NCI-H526 (cell line): Measurements from ENCODE around the gene CYP46A1.
A peak's percentile ranks its signal among the peaks of the same experiment; 100 is the strongest.

Source experiments
- DNase-seq, 2 experiments: peaks; one replicate each; lab custom pipeline; 2025; lab: John Stamatoyannopoulos, UW

The CYP46A1 gene

DNA sequence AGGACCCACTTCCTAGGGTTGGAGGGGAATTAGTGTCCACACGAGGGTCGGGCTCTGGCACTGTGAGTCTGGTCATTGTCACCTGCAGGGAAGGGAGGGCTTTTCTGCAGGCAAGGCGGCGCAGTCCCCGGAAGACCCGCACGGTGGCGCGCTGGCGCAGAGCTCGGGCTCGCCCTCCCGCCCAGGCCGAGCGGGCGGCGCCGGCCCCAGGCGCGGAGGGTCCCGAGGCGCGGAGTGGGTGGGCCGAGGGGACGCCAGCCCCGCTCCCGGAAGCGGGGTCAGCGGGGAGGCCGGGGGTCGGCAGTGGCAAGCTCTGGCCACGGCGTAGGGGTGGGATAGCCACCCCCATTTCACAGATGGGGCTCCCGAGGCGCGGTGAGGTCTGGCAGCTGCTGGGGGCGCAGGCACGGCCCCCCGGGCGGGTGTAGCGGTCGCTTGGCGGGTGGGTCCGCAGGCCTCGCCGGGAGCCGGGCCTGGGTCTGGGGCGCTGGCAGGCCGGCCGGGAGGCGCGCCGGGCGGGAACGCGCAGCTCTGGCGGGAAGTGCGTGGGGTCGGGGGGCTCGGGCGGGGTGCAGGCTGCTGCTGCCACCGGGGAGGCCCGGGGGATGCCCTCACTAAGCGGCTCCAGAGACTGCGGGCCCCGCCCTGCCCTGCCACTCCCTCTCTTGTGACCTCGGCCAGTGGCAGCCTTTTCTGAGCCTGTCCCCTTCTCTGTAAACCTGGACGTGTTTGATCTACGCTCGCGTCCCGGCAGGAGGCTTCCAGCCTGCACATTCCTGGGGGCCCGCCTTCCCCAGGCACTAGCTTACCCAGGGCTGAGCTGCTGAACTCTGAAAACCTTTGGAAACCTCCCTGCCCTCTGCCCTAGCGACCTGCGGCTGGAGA is 46.1 kb downstream of the CYP46A1 start:
- peak in 1 of 2 experiments; percentile 72 for DNase-seq

DNA sequence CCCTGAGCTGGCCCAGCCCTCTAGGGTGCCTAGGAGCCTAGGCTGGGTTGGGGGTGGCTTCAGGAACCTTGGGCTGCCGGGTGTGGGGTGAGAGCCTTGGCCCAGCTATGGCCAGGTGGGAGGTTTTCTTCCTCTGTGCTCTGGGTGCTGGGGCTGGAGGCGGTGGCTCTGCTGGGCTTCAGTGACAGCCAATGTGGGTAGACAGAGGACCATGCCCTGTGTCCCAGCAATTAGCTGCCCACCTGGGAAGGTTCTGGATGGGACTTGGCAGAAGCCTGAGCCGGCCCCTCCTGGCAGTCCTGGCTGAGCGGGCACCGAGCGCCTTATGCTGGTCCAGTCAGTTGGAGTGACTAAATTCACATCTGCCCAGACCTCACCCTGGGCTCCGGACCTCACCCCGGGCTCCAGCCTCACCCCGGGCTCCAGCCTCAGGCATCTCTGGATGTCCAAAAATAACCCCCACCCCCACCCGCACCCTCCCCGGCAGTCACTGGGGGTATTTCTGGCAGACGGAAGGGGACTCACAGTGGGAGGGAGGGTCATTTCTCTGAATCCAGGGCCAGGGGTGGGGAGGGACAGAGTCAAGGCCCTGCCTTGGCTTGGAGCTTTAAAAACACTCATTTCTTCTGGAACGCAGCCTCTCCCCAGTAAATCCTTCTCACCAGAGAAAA is 46.9 kb downstream of the CYP46A1 start:
- DNase-seq: no peak

DNA sequence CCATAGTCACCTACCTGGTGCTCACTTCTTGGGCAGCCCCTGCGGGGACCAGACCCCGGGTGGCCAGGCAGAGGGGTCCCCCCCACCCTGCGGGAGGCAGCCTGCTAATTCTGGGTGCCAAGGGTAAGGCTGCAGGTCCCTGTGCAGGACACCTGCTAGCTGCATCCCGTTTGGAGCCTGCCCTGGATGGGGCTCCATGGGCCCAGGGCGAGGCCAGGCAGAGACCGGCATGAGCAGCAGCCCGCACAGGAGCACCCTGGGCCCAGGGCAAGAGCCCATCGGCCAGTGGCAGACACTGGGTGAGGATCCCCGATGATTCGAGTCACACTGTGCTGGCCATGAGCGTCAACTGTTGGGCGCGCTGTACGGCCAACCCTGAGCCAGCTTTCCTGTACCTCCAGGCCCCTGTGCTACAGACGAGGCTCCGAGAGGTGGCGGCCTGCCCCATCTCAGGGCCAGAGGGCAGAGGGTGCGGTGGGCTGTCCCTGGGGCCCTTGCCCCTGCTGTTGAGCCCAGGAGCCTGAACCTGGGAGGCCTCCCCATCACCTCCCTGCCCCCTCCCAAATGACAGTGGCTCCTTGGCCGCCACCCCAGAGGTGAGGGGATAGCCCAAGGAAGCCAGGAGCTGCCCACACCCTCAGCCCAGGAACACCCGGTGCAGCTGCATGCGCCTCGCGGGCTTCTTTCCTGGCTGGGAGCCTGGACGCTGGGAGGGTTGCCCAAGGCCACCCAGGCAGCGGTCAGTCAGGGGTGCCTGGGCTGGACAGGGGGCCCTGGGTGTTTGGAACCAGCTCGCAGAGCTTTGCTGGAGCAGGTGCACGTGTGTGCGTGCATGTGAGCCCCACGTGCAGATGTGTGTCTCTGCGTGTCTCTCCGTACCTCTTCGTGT is 47.7 kb downstream of the CYP46A1 start:
- no peak for DNase-seq

DNA sequence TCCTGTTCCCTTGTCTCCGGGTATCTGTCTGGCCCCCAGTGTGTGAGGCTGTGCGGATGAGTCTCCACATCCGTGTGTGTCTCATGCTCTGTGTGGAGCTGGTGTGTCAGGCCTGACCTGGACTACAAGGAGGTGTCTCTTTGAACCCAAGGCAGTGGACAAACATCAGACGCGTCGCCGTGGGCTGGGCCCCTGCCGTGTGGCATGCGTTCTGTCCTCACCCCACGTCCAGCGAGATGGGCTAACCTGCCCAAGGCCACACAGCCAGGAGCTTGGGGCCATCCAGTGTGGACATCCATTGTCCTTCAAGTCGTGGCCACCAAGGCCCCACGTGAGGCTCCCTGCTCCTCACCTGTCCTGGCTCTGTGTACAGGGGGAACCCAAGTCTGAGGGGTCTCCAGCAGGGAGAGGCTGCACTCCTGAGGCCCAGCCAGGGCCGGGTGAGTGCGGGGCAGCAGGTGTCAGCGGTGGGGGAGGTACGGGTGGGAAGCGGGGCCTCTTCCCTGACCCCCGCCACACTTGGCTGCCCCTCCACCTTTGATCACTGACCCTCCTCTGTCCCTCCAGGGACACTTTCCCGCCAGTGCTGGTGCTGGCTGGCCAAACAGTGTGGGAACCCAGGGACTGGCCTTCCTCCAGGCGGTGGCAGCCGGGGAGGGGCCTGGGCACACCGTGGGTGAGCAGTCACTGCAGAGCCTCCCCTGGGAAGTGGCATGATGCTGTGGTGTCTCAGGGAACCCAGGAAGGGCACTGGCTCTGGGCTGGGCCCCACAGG is 48.5 kb downstream of the CYP46A1 start:
- no peak for DNase-seq

DNA sequence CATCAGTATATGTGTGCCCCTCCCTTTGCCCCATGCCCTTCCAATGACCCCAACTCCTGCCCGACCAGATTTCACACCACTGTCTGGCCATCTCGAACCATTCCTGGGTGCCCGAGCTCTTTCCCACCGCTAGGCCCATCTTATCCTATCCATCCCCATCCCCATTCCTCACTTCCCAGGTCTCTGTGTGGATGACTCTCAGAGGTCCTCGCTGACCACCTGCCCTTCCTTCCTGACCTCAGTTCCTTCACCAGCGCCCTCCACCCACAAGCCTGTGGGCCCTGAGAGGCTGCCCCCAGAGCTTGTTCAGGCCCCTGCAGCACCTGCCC is 49.1 kb downstream of the CYP46A1 start:
- DNase-seq: no peak

DNA sequence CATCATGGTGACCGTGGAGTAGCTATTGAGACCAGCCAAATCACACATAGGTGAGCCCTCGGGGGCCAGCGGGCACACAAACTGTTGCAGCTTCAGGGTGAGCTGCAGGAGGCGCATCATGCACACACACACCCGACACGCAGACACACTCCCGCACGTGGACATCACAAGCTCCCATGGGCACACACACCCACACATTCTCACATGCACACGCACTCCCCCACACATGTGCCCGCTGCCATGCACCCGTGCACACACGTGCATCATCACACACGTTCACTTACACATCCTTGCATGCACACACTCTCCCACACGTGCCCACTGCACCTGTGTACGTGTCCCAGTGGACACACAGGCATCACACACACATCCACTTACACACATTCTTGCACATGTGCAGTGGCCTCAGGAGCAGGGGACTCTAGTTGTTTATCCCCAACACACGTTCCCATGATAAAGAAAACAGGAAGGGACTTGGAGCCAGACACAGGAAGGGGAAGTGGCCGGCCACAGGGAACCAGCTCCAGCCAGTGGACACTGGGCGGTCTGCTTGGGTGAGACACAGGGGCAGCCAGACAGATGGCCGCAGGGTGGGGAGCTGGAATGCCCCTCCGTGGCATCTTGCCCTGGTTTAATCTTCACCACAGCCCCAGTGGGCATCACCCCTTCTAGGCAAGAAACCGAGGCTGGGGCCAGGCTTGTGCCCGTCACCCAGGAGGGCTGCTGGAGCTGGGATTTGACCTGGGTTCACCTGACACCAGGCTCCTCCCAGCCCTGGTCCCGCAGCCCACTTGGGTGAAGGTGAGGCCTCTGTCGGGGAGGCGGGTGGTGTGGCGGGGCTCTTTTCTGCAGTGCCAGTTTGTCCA is 49.7 kb downstream of the CYP46A1 start:
- DNase-seq: no peak

DNA sequence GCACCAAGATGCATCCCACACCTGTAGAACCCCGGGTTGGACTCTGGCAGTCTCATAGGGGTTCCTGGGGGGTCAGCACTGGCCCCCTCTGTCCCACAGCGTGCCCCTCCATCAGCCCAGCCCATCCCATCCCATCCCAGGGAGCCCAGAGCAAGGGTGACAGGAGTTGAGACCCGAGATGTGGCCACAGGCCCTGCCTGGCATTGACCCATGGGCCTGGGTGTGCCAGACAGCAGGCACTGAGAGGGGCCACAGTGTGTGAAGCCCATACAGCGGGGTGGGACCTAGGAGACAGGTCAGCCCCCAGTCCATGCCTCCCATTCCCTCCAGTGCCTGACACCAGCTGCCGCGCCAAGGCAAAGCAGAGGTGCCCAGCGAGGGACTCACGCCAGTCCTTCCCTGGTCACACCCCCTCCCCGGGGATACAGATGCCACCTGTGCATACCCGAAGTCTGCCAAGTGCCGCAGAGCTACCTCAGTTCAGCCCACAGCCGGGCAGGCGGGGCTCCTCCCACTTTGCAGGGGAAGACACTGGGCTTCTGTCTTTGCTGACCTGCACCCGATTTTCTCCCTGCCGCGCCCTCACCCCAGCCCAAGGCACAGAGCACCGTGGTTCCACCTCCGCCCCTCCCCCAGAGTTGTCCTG is 50.4 kb downstream of the CYP46A1 start:
- DNase-seq: peak in 1 of 2 experiments; percentile 31

DNA sequence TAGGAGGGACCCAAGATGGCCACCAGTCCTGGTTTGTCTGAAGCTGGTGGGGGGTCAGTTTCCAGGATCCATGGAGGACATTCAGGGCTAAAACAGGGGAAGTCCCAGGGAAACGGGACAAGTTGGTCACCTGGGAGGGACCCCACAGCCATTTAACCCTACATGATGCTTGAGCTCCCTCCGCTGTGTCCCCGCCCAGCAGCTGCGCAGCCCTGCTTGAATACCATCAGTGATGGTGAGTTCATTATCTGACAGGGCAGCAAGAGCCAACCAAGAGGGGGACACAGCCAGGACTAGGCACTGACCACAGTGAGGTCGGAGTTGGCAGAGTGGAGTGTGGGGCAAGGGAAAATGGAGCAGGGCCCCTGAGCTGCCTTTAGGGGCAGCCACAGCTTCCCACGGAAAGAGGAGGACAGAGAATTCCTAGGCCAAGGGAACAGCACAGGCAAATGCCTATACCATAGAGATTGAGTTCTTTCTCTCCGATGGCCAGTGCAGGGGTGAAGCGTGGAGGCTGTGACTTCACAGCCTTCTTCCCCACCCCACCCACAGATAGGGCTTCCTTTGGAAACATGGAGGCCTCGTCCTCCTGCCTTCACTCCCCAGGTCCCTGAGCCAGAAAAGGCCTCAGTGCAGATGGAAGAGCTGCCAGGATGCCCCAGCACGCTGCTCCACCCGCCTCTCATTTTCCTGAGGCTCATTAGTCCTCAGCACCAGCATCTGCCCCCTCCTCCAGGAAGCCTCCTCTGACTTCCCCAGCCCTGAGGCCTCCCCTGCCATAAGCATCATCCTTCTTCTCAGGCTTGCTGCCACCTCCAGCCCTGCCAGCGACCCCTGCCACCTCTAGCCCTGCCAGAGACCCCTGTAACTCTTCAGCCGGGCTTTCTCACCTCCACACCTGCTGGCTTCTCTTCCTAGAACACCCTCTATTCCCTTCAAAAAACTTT is 51.4 kb downstream of the CYP46A1 start:
- DNase-seq: no peak

DNA sequence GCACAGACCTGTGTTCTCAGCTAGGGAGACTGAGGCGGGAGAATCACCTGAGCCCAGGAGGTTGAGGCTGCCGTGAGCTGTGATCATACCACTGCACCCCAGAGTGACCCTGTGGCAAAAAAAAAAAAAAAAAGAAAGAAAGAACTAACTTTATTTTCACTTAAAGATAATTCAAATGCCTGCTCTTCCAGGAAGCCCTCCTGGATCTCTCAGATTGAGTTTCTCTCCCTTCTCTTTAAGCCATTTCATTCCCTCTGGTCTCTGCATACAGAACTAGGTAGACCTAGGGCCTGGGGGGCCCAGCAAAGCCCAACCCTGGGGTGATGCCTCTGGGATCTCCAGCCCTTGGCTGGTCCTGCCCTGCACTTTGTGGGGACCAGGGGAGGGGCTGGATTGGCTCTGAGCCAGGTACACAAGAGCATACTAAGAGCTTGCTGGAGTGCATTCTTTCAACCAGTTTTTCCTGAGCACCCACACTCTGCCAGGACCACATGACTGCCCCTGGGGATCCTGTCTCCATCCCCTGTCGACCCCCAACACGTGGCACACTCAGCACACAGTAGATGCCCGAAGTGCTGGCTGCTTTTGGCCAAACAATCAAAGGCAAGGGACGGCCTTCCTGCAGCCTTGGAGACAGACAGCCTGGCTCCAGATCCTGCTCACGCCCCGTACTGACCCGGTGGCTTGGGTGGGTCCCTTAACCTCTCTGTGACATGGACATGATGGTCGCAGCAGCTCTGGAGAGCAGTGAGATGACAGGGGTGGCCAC is 52.7 kb downstream of the CYP46A1 start:
- DNase-seq: no peak

DNA sequence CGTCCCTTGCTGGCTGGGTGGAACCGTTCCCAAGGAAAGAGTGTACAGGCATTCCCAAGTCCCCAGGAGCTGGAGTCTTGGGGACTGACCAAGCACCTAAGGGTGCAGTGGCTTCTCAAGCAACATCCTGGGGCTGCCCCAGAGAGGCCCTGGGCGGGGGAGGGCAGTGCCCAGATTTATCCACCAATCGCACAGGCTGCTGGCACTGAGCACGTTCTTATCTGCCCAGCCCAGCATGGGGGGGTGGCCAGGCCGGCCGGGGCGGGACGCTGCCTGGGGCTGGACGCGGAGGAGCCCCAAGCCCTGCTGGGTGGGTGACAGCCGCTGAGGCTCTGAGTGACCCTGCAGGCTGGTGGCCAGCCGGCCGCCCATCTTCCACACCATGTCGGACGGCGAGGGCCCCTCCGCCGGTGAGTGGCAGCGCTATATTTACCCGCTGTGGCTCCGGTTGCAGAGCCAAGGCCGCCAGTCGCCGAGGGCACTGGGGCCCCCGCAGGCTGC is 53.4 kb downstream of the CYP46A1 start:
- no peak for DNase-seq

DNA sequence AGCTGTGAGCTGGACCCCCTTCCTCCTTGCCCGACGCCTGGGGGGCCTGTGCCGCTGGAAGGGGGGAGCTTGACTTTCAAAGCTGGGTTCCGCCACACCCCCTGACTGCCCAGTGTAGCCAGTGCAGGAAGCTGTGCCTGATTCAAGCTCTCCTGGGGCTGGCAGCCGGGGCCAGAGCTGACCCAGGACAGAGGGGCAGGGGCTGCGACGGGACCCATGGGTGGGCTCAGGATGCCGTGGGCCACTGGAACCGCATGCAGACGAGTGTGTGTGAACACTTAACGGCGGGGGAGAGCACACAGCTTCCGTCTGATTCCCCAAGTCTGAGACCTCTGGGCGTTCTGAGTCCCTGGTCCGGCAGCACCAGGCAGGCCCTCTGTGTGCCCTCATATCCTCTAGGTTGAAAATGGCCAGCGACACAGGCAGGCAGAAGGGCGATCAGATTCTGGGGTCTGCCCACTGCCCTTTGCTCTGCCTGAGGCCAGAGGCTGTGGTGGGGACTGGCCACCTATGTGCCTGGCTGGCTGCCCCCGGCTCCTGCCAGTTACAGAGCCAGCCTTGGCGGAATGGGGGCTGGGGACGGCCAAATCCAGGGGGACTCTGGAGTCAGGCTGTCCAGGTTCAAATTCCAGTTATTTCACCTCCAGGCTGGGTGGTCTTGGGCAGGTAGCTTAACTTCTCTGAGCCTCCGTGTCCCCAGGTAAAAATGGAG is 54.0 kb downstream of the CYP46A1 start:
- DNase-seq: no peak

DNA sequence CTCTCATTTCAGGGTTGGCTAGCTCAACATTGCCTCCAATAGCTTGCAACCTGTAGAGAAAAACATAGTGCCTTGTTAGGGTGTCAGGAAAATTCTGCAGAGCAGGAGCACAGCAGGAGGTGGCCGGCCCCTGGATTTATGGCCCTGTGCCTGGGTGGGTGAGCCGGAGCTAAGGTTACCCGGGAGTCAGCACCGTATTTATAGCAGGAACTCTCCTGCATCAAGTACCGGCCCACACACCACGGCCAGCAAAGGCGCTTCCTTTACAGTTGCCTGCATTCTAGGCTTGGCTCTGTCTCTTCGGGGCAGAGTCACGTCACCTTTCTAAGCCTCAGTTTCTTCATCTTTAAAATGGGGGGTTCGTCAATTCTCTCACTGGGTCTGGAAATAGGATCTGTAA is 56.3 kb downstream of the CYP46A1 start:
- no peak for DNase-seq

DNA sequence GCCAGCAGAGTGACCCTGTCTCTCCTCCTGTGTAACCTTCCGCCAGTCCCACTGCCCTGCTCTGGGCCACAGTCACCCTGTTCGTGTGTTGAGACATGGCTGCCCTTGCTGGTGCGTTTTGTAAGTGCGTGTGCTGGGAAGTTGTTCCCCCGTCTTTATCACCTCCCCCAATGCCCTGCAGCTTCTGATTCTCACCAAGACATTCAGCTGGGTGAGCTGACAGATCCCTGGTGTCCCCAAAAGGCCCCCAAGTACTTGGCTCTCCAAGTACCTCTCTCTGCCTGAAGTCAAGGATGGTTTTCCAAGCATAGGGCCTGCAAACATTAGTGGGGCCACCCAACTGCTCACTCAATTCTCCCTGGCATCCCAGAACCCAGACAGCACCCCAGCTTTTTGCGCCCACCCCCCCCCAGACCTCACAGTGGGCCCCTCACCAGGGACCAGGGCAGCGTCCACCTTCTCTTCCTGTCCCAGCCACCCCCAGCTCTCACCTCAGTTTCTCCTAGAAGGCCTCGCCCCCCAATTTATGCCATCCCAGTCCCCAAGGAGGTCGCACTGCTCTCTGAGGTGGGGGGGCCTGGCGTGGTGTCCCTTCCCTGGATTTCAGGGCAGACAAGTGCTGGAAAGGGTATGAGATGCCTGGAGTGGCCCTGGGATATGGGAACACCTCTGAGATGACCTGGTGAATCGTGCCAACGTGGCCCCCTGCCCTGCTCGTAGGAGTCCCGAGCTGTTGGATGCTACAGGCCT is 57.3 kb downstream of the CYP46A1 start:
- no peak for DNase-seq

DNA sequence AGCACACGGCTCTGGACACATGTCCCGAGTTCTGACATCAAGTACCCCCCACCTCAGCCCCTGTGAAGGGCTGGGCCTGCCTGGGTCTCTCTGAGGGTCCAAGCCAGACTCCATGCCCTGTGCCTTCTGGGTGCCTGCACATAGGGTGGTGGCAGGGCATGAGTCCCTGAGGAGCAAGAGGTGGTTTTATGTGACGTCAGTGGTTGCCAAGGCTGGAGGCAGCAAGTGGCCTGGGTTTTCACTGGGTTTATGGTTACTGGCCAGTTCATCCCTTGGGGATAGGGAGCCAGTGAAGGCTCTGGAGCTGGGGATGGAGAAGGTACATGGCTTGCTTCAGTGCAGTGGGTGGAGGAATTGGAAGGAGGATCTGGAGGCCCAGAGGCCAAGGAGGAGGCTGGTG is 58.0 kb downstream of the CYP46A1 start:
- DNase-seq: no peak

DNA sequence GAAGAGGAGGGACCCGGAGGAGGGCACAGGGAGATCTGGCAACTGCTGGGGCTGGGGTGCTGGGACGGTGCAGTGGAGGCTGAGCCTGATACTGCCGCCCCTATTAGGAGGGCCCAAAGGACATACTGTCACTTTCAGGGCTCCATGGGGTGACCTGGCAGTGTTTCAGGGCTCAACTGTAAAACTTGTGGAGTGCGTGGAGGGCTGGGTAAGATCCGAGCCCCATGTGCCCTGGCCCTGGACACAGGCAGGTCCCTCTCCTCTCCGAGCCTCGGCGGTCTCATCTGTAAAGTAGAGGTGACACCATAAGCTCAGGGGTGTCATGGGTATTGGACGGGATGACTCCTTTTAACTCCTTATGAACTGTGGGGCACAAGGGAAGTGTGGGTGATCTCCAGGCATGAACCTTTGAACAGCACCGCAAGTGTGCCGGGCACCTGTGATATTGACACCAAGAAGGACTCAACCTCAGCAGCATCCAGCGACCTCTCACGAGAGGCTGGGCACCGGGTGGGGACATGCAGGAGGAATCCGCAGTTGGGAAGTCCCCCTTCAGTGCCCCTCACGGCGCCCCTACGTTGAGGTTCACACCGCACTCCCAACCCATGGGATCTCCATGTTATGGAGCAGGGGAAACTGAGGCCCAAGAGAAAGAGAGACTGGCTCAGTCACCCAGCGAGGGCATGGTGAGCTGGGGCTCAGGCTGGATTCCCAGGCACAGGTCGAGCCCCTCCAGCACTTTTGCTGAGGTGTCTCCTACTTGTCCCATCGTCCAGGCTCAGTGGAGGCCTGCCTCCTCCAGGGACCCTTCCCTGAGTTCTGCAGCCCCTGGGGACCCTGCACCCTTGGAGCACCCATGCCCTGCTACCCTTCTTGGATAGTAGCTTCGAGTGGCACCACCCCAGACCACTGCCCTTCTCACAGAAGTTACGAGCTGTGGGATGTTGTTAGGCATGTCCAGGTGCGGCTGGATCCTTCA is 58.7 kb downstream of the CYP46A1 start:
- no peak for DNase-seq
